ENCODE measurements around the gene ZNF326.
"Not testable (repeated sequence)": the region's sequence is repeated elsewhere in the genome, so short reads cannot be mapped to it uniquely, and the experiment has no call there.

The ZNF326 gene

GRCh38 chr1:89971600-89971999, 23.3 kb upstream of the ZNF326 start:
- Histone ChIP-seq H3K27ac (ENCODE audit: low read depth, low read length) (no peak overlapping the region), H3K27me3 (ENCODE audit: insufficient read depth, low read length) (no peaks in the 10 kb centered on the region), H3K36me3 (ENCODE audit: insufficient read depth, low read length) (no peaks in the 10 kb centered on the region), H3K9ac (ENCODE audit: low read depth, low read length) (no peak overlapping the region), H3K4me3 (ENCODE audit: low read length) (no peak overlapping the region), H3K4me1 (ENCODE audit: insufficient read depth, low read length) (no peaks in the 10 kb centered on the region), H3K9me3 (ENCODE audit: insufficient read depth, low read depth, low read length) (no peaks in the 10 kb centered on the region)
- 83% methylated on average over 1 of the region's 1 CpG for WGBS

- Histone ChIP-seq H3K27ac (ENCODE audit: low read depth, low read length) (no peak overlapping the region), H3K27me3 (ENCODE audit: insufficient read depth, low read length) (no peaks in the 10 kb centered on the region), H3K4me3 (ENCODE audit: low read length) (no peak overlapping the region), H3K36me3 (ENCODE audit: insufficient read depth, low read length) (no peaks in the 10 kb centered on the region), H3K9ac (ENCODE audit: low read depth, low read length) (no peak overlapping the region), H3K9me3 (ENCODE audit: insufficient read depth, low read depth, low read length) (no peaks in the 10 kb centered on the region), H3K4me1 (ENCODE audit: insufficient read depth, low read length) (no peaks in the 10 kb centered on the region)
These were observed 22.9 kb upstream of the ZNF326 start for GRCh38 chr1:89972024-89972423.

GRCh38 chr1:89973471-89974127, 21.3 kb upstream of the ZNF326 start:
- 91% methylated on average over 8 of the region's 8 CpGs for WGBS
- Histone ChIP-seq H3K27ac (ENCODE audit: low read depth, low read length) (no peak overlapping the region), H3K4me3 (ENCODE audit: low read length) (no peak overlapping the region), H3K4me1 (ENCODE audit: insufficient read depth, low read length) (no peaks in the 10 kb centered on the region), H3K9ac (ENCODE audit: low read depth, low read length) (no peak overlapping the region), H3K36me3 (ENCODE audit: insufficient read depth, low read length) (no peaks in the 10 kb centered on the region), H3K27me3 (ENCODE audit: insufficient read depth, low read length) (no peaks in the 10 kb centered on the region), H3K9me3 (ENCODE audit: insufficient read depth, low read depth, low read length) (no peaks in the 10 kb centered on the region)

GRCh38 chr1:89974256-89974655, 20.7 kb upstream of the ZNF326 start:
- Histone ChIP-seq H3K27ac (ENCODE audit: low read depth, low read length) (no peak overlapping the region), H3K9ac (ENCODE audit: low read depth, low read length) (no peak overlapping the region), H3K4me1 (ENCODE audit: insufficient read depth, low read length) (no peaks in the 10 kb centered on the region), H3K4me3 (ENCODE audit: low read length) (no peak overlapping the region), H3K36me3 (ENCODE audit: insufficient read depth, low read length) (no peaks in the 10 kb centered on the region), H3K27me3 (ENCODE audit: insufficient read depth, low read length) (no peaks in the 10 kb centered on the region), H3K9me3 (ENCODE audit: insufficient read depth, low read depth, low read length) (no peaks in the 10 kb centered on the region)
- 97% methylated on average over 4 of the region's 4 CpGs for WGBS

DNA sequence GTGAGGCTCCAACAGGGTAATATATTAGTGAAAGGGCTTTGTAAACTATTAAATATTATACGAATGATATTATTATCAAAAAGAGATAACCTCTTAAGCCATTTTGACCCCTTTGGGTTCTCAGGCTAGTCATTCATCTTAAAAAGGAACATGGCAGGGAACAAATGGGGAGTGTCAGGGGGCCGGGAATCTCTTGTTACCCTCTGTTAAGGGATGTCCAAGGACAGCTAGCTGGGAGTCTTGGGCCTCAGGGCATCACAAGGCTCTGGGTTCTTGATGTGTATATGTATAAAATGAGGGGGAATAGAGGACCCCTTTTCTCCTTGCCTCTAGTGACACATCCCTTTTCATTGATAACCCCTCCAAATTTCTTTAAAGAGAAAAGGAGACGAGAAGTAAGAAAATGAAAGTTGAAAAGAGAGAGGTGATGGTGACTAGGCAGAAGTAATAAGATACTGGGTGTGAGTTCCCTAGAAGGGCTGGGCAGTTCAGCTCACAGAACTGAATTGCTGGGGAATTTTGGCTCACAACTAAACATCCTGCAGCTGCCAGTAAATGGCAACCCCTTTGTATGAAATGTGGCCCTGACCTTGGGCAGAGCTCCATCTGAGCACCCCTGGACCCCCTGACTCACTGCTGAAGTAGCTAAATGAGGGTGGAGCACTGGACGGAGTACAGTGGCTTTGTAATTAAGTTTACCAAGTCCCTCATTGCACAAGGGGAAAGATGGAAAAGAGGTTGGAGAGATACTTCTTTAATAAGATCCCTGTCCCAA, 20.0 kb upstream of the ZNF326 start:
- 90% methylated on average over 4 of the region's 4 CpGs for WGBS
- no peaks in the 10 kb centered on the region for H3K27me3 ChIP-seq (ENCODE audit: insufficient read depth, low read length)
- H3K9me3 ChIP-seq (ENCODE audit: insufficient read depth, low read depth, low read length) = no peaks in the 10 kb centered on the region
- no peak overlapping the region for H3K9ac ChIP-seq (ENCODE audit: low read depth, low read length)
- H3K4me1 ChIP-seq (ENCODE audit: insufficient read depth, low read length) = no peaks in the 10 kb centered on the region
- no peak overlapping the region for H3K4me3 ChIP-seq (ENCODE audit: low read length)
- H3K36me3 ChIP-seq (ENCODE audit: insufficient read depth, low read length) = no peaks in the 10 kb centered on the region
- no peak overlapping the region for H3K27ac ChIP-seq (ENCODE audit: low read depth, low read length)

DNA sequence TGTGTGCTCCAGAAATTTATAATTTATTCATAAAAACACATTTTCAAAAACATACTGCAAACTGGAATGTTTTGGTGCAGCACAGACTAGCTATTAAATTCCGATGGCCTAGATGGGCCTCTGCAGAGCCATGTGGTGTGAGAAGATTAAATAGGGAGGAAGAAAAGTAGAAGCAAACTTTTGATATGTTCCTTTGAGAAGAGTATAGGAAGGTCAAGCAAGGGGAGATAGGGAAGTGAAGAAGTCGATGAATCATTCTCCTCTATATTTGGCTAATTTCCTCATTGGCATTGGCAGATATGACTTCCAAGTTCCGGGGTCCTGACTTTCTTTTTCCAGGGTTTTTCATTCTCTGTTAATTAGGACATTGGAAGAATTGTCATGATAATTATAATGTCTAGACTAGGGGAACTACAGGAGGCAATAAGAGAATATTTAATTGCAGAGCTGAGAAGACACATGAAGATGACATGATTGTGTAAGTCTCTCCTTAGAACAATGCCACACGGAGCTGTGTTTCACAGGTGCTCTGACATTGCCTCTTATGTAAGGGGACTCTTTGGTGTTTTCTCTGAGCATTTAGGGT, 19.3 kb upstream of the ZNF326 start:
- Histone ChIP-seq H3K36me3 (ENCODE audit: insufficient read depth, low read length) (no peaks in the 10 kb centered on the region), H3K9ac (ENCODE audit: low read depth, low read length) (no peak overlapping the region), H3K4me1 (ENCODE audit: insufficient read depth, low read length) (peaks cover 4% of the 10 kb centered on the region), H3K4me3 (ENCODE audit: low read length) (no peak overlapping the region), H3K27me3 (ENCODE audit: insufficient read depth, low read length) (no peaks in the 10 kb centered on the region), H3K9me3 (ENCODE audit: insufficient read depth, low read depth, low read length) (no peaks in the 10 kb centered on the region), H3K27ac (ENCODE audit: low read depth, low read length) (no peak overlapping the region)
- 92% methylated on average over 4 of the region's 4 CpGs for whole genome bisulfite sequencing

- H3K9ac ChIP-seq (ENCODE audit: low read depth, low read length) = no peak overlapping the region
- H3K36me3 ChIP-seq (ENCODE audit: insufficient read depth, low read length) = no peaks in the 10 kb centered on the region
- H3K9me3 ChIP-seq (ENCODE audit: insufficient read depth, low read depth, low read length) = no peaks in the 10 kb centered on the region
- no peak overlapping the region for H3K4me3 ChIP-seq (ENCODE audit: low read length)
- no peak overlapping the region for H3K27ac ChIP-seq (ENCODE audit: low read depth, low read length)
- H3K27me3 ChIP-seq (ENCODE audit: insufficient read depth, low read length) = no peaks in the 10 kb centered on the region
- WGBS = 100% methylated on average over 1 of the region's 1 CpG
- peaks cover 6% of the 10 kb centered on the region for H3K4me1 ChIP-seq (ENCODE audit: insufficient read depth, low read length)
These were observed 16.2 kb upstream of the ZNF326 start for GRCh38 chr1:89978755-89979154.

GRCh38 chr1:89980605-89981004, 14.3 kb upstream of the ZNF326 start:
- Histone ChIP-seq H3K4me3 (ENCODE audit: low read length) (no peak overlapping the region), H3K27ac (ENCODE audit: low read depth, low read length) (no peak overlapping the region), H3K27me3 (ENCODE audit: insufficient read depth, low read length) (no peaks in the 10 kb centered on the region), H3K9me3 (ENCODE audit: insufficient read depth, low read depth, low read length) (no peaks in the 10 kb centered on the region), H3K9ac (ENCODE audit: low read depth, low read length) (no peak overlapping the region), H3K36me3 (ENCODE audit: insufficient read depth, low read length) (no peaks in the 10 kb centered on the region), H3K4me1 (ENCODE audit: insufficient read depth, low read length) (peaks cover 6% of the 10 kb centered on the region)
- 67% methylated on average over 4 of the region's 4 CpGs for WGBS

DNA sequence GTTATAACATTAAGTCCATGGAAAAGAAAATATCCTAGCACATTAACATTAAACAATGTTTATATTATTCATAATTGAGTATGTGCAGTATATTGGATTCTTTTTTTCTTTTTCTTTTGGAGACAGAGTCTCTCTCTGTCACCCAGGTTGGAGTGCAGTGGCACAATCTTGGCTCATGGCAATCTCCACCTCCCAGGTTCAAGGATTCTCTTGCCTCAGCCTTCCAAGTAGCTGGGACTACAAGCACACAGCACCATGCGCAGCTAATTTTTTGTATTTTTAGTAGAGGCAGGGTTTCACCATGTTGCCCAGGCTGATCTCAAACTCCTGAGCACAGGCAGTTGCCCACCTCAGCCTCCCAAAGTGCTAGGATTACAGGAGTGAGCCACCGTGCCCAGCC, 12.1 kb upstream of the ZNF326 start:
- not testable (repeated sequence) for H3K9ac ChIP-seq (ENCODE audit: low read depth, low read length); H3K27me3 ChIP-seq (ENCODE audit: insufficient read depth, low read length); H3K36me3 ChIP-seq (ENCODE audit: insufficient read depth, low read length); H3K4me1 ChIP-seq (ENCODE audit: insufficient read depth, low read length); H3K4me3 ChIP-seq (ENCODE audit: low read length); H3K9me3 ChIP-seq (ENCODE audit: insufficient read depth, low read depth, low read length); H3K27ac ChIP-seq (ENCODE audit: low read depth, low read length)
- WGBS = 100% methylated on average over 1 of the region's 2 CpGs

- 97% methylated on average over 31 of the region's 33 CpGs for WGBS
- H3K4me3 ChIP-seq (ENCODE audit: low read length); H3K27me3 ChIP-seq (ENCODE audit: insufficient read depth, low read length); H3K27ac ChIP-seq (ENCODE audit: low read depth, low read length); H3K9me3 ChIP-seq (ENCODE audit: insufficient read depth, low read depth, low read length); H3K36me3 ChIP-seq (ENCODE audit: insufficient read depth, low read length); H3K9ac ChIP-seq (ENCODE audit: low read depth, low read length): not testable (repeated sequence)
- peaks cover 11% of the 10 kb centered on the region for H3K4me1 ChIP-seq (ENCODE audit: insufficient read depth, low read length)
These were observed 10.3 kb upstream of the ZNF326 start for GRCh38 chr1:89984564-89985116.

GRCh38 chr1:89986020-89986419, 8.9 kb upstream of the ZNF326 start:
- Histone ChIP-seq H3K27me3 (ENCODE audit: insufficient read depth, low read length) (no peaks in the 10 kb centered on the region), H3K36me3 (ENCODE audit: insufficient read depth, low read length) (no peaks in the 10 kb centered on the region)

More at GRCh38 chr1:89986020-89986419, 8.9 kb upstream of the ZNF326 start:
- no peak overlapping the region for H3K4me3 ChIP-seq (ENCODE audit: low read length)
- no peak overlapping the region for H3K27ac ChIP-seq (ENCODE audit: low read depth, low read length)
- peaks cover 8% of the 10 kb centered on the region for H3K4me1 ChIP-seq (ENCODE audit: insufficient read depth, low read length)
- no peak overlapping the region for H3K9ac ChIP-seq (ENCODE audit: low read depth, low read length)
- no peaks in the 10 kb centered on the region for H3K9me3 ChIP-seq (ENCODE audit: insufficient read depth, low read depth, low read length)
